GM19239 (cell line): ENCODE results near the gene IGF2.

Experiments used
- DNase-seq: peaks from one replicate; pipeline ENCODE4 v3.0.0; 2011; ENCODE audit warnings: low spot score; ENCODE audit not compliant: insufficient read length
- FAIRE-seq: peaks from 2 replicates; lab custom pipeline; 2011; peaks lifted over from hg19 to GRCh38; lab: Jason Lieb, UNC

IGF2 gene

DNA sequence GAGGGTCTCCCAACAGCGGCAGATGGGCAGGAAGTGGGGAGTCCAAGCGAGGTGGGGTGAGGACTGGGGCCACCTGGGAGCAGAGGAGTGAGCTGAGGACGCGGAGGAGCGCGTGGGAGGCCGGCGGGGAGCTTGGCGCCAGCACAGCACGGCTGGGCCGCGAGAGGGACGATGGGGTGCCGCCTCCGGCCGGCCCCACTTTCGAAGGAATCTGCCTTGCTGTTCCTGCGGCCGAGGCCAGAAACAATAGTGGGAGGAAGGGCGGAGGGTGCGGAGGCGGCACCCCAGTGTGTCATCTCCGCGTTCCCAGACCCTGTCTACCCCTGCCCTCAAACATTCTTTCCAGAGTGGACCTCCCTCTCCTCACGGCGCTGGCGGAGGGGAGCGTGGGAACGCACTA, 16.3 kb upstream of the IGF2 start:
- FAIRE-seq, result no peak

DNA sequence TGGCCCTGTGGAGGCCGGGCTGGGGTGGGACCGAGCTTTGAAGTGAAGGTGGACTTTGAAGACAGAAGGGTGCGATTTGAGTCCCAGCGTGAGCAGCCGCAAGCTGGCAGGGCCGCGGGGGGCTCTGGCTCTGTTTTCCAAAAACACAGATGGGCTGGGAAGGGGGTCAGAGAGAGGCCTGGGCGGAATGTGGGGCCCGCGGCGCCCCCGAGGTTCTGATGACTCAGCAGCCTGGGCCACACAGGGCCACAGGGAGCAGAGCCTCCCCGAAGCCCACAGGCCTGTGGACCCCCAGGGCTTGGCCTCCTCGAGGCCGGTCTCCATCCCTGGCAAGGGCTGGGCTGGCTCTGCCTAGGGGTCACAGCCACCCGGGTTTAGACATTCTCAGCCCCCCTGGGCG, 15.7 kb upstream of the IGF2 start:
- FAIRE-seq (no peak), DNase-seq (no peak)

More for the DNA sequence above, 16.3 kb upstream of the IGF2 start:
- no peak for DNase-seq

DNA sequence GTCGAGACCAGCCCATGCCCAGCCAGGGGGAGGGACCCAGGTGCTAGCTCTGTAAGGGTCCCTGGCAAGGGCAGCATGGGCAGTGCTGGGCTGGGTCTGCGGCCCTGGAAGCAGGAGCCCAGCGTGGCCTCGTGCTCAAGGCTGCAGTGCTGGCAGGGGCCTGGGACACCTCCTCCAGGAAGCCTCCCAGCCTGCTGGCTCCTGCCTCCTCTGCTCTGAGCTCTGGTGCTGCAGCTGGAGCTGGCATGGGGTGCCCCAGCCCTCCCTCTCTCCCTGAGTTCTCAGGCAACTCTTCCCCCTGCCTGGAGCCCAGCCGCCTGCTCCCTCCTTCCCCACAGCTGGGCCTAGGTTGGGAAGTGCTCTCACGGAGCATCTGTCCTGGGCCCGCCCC, 15.0 kb upstream of the IGF2 start:
- FAIRE-seq (no peak), DNase-seq (no peak)

DNA sequence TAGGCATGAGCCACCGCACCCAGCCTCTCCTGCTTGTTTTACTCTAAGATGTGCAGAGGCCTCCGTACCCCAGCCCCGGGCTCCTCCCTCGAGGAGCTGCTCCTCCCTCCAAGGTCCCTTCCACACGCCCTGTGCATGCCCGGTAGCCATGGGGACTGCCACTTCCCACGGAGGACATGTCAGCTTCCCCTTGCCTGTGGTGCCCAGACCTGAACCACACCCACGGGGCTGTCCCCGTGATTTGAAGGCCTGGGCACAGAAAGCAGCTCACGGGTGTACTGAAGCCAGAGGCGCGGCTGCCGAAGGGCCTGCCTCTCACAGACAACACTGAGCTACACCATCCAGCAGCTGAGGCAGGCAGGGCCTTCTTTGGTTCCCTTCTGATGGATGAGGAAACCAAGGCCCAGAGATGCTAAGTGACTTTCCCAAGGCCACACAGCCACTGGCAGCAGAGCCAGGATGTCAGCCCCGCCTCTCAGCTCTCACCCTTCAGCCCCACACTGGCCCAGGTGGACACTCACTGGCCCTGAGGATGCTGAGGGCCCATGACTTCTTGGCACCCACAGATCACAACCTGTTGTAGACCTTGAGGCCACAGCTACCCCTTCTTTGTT, 14.5 kb upstream of the IGF2 start:
- no peak for FAIRE-seq
- no peak for DNase-seq

DNA sequence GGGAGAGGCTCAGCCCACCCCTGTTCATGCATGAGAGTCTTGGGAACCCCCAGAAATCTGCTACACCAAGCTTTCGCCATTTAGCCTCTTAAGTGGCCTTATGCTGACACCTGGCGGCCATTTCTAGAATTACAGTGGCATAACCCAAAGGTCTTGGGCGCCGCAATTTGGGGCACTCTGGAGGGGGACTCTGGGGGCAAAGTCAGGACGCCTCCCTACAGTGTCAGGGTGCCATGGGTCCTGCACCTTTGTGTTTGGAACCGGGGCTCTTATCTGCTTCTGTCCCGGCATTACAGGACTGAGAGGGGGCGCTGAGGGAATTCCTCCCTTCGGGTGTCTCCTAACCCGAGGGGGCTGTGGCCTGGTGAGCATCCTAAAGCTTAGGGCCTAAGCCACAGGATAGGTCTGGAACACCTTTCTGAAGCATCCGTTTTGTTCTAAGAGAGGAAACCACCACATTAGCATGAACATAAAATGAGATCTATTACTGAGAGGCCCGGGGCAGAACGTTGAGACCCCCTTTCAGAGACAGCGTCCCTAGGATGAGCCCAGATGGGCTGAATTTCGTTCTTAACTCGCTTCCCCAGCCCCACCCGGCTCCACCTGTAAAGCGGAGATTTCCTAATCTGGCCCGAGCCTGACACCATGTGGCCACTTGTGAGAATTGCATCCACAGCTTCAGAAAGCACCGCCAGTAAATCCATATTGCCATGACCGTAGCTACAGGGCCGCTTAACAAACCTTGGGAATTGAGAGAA, 12.5 kb upstream of the IGF2 start:
- FAIRE-seq (peak; percentile 91), DNase-seq (peak; percentile 96)

DNA sequence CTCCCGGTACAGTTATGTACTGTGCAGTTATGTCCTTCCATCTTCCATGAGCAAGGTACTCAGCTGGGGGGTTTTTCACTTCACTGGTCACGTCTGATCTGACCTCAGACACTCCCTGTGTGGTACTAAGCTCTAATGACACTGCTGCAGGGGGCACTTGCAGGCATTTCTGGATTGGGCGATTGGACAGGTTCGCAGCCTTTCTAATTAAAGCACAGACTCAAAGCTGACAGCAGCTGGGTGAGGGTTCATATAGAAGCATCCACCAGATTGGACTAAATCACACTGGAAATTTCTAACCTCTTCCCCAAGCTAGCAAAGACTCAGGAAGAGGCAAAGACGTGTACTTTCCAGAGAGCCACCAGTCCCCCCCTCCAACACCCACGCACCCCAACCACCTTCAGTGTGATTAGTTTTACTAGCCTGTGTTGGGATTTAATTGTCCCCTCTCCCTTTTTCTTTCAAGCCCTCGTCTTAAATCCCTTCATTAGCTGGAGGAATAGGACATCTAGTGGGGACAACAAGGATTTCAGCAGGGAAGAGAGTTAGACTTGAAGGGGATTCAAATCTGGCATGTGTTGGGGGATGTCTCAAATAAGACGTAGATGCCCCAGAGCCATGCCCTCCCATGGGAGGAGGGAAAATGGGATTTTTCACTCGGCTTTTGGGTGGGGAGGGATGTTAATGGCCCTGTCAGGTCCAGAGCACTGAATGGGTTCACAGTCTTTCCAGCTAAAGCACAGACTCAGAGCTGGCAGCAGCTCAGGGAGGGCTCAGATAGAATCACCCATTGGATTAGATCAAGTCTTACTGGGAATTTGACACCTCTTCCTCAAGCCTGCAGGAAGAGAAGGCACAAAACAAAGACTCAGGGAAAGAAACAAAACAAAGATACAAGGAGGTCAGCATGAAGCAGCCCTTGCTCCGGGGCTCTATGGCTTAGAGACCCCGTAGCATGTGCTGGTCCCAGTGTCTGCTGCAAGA, 11.0 kb upstream of the IGF2 start:
- FAIRE-seq (no peak), DNase-seq (no peak)

DNA sequence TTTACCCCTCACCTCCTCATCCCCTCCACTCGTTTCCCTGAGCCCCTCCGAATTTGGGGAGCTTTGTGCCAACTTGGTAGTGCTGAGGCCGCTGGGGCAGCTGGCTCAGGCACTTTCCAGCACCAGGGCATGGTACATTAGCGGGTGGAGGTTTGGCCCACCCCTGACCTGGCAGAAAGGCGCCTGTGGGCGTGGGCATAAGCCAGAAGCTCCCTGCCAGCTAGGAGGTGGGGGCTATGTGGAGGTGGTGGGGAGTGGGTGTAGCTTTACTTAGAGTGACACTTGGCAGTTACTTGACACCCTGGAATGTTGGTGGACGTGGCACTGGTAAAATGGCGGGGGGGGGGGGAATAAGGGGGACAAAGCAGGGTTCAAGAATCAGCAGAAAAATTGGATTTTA, 10.3 kb upstream of the IGF2 start:
- no peak for DNase-seq
- FAIRE-seq, result no peak

DNA sequence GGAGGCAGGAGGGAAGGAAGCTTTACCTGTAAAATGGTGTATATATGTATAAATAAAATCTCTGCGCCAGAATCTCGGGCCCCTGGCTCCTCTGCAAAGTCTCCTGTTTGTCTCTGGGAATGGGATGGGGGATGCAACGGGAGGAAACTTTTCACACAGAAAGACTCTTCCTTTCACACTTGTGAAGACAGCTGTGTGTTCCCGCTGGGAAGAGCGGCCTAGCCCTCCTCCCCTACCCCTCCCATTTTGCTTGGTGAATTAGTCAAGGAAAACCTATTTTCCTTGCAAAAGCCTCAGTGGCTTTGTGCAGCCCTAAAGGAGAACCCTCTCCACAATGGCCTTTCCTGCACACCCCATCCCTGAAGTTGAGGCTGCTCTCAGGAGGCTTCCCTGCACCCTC, 9.4 kb upstream of the IGF2 start:
- no peak for DNase-seq
- no peak for FAIRE-seq

DNA sequence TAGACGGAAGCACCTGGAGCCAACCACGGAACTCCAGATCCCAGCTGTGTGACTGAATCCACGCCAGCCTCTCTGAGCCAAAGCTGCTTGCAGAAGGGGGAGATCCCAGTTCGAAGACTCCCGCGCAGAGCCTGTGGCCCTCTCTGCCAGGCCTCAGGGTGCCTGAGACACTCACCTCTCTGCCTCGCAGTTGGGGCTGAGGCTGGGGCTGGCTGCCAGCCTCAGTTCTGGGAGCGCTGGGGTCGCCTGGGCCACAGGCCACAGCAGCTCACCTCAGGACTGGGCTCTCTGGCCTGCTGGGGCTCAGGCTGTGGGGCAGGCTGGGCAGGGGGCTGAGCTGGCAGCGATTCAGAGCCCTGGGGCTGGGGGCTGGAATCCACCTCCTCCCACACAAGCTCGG, 8.2 kb upstream of the IGF2 start:
- DNase-seq (no peak), FAIRE-seq (no peak)

DNA sequence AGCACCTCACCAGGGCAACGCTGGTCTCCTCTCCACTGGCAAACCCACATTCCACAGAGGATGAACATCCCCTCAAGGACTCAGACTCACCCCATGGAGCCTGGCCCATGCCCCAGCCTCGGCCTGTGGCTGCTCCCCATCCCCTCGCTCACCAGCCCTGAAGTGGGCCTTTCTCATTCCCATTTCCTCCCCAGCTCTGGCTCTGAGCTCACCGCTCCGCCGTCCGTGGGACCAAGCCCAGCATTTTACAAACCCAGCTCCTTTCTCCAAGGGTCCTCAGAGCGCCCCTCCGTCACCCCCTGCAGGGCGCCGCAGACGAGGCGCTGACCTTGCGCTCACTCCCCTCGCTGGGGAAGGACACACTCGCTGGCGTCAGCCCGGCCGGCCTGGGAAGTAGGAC, 6.9 kb upstream of the IGF2 start:
- DNase-seq (no peak), FAIRE-seq (no peak)

DNA sequence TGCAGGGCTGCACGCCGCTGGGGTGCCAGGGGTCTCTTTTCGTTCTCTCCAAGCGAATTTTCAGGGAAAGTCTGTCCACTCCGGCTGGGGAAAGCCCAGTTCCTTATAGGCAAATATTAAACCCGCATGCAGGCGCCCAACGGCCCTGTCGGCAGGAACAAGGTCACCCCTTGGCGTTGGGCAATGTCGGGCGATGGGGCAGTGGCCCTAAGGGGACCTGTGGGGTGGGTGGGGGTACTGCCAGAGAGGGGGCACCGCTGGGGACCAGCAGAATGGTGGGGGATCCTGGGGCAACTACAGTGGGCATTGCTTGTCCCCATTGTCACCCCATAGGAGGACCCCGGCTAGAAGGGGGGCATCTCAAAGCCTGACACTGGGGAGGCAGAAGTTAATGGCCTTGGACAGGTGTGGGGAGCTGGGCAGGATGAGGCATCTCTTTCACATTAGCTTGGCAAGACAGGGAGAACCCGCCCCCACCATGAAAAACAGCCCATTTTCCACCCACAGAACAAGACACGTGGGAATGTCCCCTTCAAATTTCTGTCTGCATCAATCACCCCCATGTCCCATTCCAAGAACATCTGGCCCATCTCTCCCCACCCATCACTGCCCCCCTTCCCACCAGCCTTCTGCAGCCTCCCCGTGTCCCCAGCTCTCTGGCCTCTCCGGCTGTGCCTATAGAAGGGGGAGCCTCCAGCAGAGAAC, 5.5 kb upstream of the IGF2 start:
- FAIRE-seq (no peak), DNase-seq (no peak)

DNA sequence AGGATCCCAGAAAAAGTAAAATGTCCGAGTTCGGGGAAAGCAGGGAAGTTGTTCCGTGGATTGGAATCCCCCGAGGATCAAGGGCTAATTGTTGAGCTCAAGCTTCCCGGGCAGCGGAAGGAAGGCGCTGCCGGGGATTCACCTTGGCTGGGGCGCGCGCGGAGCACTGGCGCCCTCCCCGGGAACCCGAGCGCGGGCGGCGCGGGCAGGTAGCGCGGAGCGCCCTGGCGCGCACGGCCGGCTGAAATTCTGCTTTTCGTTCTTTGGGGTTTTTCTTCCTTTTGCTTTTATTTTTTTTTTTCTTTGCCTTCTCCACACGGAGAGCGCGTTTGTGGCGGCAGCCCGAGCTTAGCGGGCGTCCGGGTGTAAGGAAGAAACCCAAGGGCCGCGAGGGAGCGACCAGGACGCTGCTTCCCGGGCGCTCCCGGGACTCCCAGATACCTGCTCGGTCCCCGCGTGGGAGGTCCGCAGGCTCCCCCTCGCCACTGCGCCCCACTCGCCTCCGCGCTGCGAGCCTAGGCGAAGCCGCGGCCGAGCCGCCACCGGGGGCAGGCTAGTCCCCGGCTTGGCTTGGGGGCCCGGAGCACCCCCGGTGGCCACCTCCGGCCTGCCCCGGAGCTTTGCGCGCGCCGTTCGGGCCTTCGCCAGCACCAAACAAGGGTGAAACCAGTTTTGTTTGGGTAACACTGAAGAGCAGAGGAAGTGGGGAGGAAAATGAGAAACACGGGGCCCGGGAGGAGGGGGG, 4.8 kb upstream of the IGF2 start:
- no peak for DNase-seq
- no peak for FAIRE-seq

DNA sequence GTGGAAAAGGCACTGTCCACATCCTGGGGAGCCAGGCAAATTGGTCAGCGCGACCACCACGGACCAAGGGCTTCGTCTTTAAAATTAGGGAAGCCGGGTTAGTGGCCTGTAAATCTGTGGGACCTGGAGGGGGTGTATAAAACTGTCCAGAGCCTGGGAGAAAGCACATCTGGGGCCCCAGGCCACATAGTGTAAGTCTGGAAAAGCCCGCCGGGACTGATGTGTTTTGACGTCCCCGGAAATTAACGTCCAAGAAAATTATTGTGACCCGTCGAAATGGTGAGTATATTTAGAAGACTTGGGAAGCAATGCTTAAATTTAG, 4.2 kb upstream of the IGF2 start:
- no peak for DNase-seq

DNA sequence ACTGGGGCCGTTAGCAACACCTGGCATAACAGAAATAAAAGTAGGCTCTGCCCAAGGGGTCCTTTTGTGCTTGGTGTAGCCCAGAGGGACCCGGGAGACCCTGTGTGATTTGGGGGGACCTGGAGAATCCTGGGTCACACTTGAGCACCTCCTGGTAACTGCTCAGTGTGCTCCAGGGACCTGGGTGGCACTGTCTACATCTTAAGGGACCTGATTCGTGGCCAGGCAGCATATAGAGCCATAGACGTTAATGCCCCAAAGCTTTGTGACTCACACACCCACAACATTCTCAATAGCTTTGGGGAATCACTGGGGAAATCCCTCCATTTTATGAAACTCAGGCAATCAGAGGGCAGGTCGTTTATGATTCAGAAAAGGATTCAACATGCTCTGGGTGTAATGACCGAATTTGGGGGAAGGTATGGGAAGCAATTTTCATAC, 3.6 kb upstream of the IGF2 start:
- DNase-seq, result no peak
- FAIRE-seq, result no peak

More for the DNA sequence above, 4.2 kb upstream of the IGF2 start:
- no peak for FAIRE-seq

DNA sequence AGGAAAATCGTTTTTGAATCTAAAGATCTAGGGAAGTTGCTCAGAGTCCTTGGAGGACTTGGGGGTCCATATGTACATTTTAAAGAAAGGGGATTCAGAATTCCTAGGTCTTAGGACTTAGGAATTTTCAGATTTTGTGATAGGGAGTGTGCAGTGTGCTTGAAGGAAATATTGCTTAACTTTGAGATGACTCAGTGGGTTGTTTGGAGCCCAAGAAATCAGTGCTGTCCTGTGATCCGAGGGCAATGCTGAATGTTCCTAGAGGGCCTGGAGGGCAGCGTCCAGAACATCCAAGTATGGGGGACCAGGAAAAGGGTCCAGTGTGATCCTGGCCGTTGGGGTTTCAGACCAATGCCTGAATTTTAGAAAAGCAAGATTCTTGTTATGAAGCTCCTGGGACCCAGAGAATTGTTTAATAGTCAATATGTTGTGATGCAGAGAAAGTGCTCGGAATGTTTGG, 3.1 kb upstream of the IGF2 start:
- DNase-seq (no peak), FAIRE-seq (no peak)

DNA sequence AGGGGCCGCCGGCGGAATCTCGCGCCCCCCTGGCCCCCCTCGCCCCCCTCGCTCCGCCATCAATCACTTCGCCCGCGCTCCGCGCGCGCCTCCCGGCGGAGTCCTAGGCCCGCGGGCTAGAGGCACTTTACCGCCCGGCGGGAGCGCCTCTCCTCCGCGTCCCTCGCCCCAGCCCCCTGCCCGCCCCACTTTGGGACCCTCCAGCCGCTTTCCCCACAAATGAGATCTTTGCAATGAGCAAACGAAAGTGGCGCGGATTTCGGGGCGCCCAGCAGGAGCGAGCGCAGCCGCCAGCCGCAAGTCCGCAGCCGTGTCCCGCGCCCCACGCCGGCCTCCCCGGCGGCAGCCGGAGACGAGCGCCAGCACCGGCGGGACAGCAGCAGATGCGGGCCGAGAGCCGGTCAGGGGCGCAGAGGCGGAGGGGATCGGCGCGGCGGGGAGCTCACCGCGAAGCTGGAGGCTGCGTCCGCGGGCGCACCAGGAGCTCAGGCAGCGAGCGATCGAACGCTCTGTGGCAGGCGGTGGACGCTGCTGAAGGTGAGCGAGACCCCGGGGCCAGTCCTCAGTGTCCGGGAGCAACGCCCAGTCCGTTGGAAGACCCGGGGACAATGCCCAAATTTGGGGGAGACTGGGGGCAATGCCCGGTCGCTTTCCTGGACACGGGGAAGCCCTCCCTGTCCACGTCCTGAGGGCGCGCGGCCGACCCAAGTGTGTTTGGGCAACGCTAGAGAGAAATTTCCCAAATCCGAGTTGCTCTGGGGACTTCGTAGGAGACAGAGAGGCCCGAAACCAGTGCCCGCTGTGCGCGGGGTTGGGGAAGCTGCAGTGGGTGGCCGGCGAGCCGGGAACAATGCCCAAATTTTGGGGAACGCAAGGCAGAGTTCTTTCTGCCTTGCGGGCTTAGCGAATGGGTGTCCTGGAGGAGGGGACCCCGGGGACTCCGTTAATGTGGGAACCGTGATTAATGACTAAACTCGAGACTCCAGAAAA, 1.5 kb upstream of the IGF2 start:
- DNase-seq, result no peak
- FAIRE-seq, result no peak

DNA sequence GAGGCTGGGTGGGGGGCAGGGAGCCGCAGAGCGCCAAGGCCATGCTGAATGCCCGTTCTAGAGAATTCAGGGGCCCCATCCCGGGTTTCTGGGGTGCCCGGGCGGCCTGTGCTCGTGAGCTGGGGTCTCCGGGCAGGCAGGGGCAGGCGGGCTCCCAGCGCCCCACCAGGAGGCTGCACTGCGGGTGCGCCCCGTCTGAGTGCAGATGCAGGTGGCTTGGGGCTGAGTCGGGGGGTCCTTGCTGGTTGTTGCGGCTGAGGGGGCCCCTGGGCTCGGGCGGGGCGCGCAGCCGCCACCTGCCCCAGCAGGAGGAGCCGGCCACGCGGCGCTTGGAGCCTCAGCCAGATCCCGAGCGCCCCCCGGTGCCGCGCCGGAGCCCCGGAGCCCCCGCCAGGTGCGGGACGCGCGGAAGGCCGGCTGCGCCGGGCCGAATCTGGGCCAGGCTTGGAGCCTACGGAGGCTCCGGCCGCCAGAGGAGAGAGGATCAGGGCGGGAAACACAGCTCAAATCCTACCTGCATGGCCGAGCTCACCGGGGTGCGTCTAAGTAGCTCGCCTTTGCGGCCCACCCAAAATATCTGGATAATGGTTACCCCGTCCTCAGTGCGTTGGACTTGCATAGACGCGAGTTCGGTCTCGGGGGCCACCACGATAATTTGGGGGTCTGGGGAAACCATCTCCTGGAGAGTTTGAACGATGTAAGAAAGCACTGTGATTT, 590 bp upstream of the IGF2 start:
- no peak for DNase-seq
- FAIRE-seq, result no peak
